ENCODE measurements around the gene DSCAM.

DSCAM gene

DNA sequence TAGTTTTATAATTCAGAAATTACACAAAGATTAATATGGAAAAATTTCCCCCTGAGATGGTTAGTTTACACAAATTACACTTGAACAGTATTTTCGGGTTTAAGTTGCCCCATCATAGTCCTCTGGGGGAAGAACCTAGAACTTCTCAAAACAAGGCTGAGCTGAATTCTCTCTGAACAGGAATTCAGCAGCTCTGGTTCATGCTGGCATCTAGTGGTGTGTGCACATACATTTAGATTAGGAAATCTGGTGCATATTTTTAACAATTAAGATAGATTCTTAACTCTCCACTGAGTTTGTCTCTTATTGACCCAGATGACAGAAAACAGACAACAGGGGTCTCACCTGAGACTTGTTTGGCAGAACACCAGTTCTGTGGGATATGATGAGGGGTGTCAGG is 410.7 kb downstream of the DSCAM start:
- no peak for TF ChIP-seq CTCF (IDR thresholded peaks at IDR 0.05; ENCODE audit: low read length, missing control alignments)
- DNase-seq (ENCODE audit: low read depth), result no peak

GRCh38 chr21:40433538-40433937 is 413.4 kb downstream of the DSCAM start:
- no peak overlapping the region for H3K4me3 ChIP-seq (replicated peaks; ENCODE audit: low read depth, low read length)
- no peak for DNase-seq (ENCODE audit: low read depth)
- TF ChIP-seq CTCF (IDR thresholded peaks at IDR 0.05; ENCODE audit: low read length, missing control alignments), result no peak

More for the DNA sequence above, 410.7 kb downstream of the DSCAM start:
- no peak overlapping the region for H3K4me3 ChIP-seq (replicated peaks; ENCODE audit: low read depth, low read length)

DNA sequence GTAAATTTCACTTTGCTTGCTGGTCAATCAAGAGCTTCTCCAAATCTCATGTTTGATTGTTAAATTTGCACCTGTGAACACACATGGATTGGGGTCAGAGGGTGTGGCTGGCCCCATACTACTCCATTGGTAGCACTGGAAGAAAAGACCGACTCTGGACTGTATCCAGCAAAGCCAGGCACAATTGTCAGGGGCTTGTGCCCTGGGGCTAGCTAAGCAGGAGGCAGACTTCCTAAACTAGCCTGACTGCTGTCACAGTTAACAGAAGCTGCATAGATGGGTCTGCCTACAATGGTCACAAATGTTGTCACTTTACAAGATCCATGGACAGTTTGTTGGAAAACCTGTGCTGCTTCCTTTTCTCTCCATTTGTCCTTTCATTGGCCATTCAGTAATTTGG is 421.0 kb downstream of the DSCAM start:
- H3K4me3 ChIP-seq (replicated peaks; ENCODE audit: low read depth, low read length), result no peak overlapping the region
- DNase-seq (ENCODE audit: low read depth), result no peak
- TF ChIP-seq CTCF (IDR thresholded peaks at IDR 0.05; ENCODE audit: low read length, missing control alignments), result no peak

- TF ChIP-seq CTCF (IDR thresholded peaks at IDR 0.05; ENCODE audit: low read length, missing control alignments), result no peak
- no peak for DNase-seq (ENCODE audit: low read depth)
- no peak overlapping the region for H3K4me3 ChIP-seq (replicated peaks; ENCODE audit: low read depth, low read length)
Observed at GRCh38 chr21:40422896-40423635, 423.9 kb downstream of the DSCAM start.

GRCh38 chr21:40421121-40421520 is 425.8 kb downstream of the DSCAM start:
- H3K4me3 ChIP-seq (replicated peaks; ENCODE audit: low read depth, low read length), result no peak overlapping the region
- TF ChIP-seq CTCF (IDR thresholded peaks at IDR 0.05; ENCODE audit: low read length, missing control alignments), result no peak
- no peak for DNase-seq (ENCODE audit: low read depth)

DNA sequence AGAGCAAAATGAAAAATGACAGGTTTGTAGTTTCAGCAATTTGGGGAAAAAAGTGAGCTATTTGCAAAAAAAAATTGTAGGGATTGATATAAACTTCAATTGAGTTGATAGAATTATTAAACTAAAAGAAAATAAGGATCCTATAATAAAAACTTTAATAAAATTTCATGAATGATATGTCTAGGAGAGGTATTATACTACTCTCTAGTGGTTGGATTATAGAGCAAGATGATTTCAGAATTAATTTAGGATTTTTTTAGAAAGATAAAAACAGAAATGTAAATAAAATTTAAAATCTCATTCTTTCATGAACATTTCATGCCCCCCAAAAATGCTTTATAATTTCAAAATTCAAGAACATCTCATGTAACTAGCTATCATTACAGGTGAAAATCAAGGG is 430.4 kb downstream of the DSCAM start:
- no peak overlapping the region for H3K4me3 ChIP-seq (replicated peaks; ENCODE audit: low read depth, low read length)
- DNase-seq (ENCODE audit: low read depth), result no peak
- TF ChIP-seq CTCF (IDR thresholded peaks at IDR 0.05; ENCODE audit: low read length, missing control alignments), result no peak

DNA sequence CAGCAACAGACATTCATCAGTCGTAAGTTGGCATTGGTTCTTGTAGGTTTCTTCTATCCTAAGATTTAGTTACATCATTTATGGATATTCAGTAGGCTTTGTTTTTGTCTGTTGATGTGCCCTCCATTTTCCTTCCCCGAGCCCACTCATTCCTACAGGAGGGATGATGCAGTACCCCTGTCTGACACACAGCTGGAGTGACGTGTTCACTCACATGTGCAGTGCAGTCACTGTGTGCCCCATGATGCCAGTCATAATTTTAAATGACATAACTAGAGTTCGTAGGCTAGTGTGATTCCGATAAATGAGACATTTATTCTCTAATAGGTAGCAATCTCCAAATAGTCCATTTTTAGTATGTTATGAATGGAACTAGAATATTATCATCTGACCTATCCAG is 438.4 kb downstream of the DSCAM start:
- no peak overlapping the region for H3K4me3 ChIP-seq (replicated peaks; ENCODE audit: low read depth, low read length)
- TF ChIP-seq CTCF (IDR thresholded peaks at IDR 0.05; ENCODE audit: low read length, missing control alignments), result no peak
- DNase-seq (ENCODE audit: low read depth), result no peak
